HG03469 (cell line): ENCODE data around the gene CARD19.

ENCODE experiments used
- ATAC-seq: cut with Tn5 transposase; IDR thresholded peaks from one replicate; pipeline ENCODE4 v1.9.1; 2021; ENCODE audit warnings: mild to moderate bottlenecking, moderate library complexity, moderate number of reproducible peaks; ENCODE audit not compliant: unreplicated experiment

The CARD19 gene

GRCh38 chr9:93061791-93062763 is 33.9 kb upstream of the CARD19 start:
- ATAC-seq, result no peak

- ATAC-seq, result peak; percentile 90
These were observed 31.5 kb upstream of the CARD19 start for GRCh38 chr9:93064392-93065134.

- no peak for ATAC-seq
These were observed 30.8 kb upstream of the CARD19 start for GRCh38 chr9:93065135-93065720.

- no peak for ATAC-seq
These were observed 28.9 kb upstream of the CARD19 start for GRCh38 chr9:93066978-93067603.

GRCh38 chr9:93068956-93069355 is 27.1 kb upstream of the CARD19 start:
- ATAC-seq, result no peak

- no peak for ATAC-seq
These were observed 24.6 kb upstream of the CARD19 start for GRCh38 chr9:93071464-93071863.

GRCh38 chr9:93072383-93072795 is 23.6 kb upstream of the CARD19 start:
- no peak for ATAC-seq

- no peak for ATAC-seq
These were observed 19.8 kb upstream of the CARD19 start for GRCh38 chr9:93076101-93076791.

- ATAC-seq, result no peak
These were observed 19.3 kb upstream of the CARD19 start for GRCh38 chr9:93076792-93077128.

GRCh38 chr9:93077367-93077766 is 18.6 kb upstream of the CARD19 start:
- ATAC-seq, result no peak

GRCh38 chr9:93077811-93078210 is 18.2 kb upstream of the CARD19 start:
- no peak for ATAC-seq

- ATAC-seq, result no peak
These were observed 16.6 kb upstream of the CARD19 start for GRCh38 chr9:93079371-93079770.

- no peak for ATAC-seq
These were observed 15.6 kb upstream of the CARD19 start for GRCh38 chr9:93080406-93080805.

GRCh38 chr9:93081081-93081529 is 14.9 kb upstream of the CARD19 start:
- ATAC-seq, result no peak

- ATAC-seq, result no peak
These were observed 14.1 kb upstream of the CARD19 start for GRCh38 chr9:93081931-93082330.

- no peak for ATAC-seq
These were observed 13.1 kb upstream of the CARD19 start for GRCh38 chr9:93082841-93083411.

- ATAC-seq, result no peak
These were observed 12.2 kb upstream of the CARD19 start for GRCh38 chr9:93083592-93084470.

GRCh38 chr9:93084471-93084881 is 11.5 kb upstream of the CARD19 start:
- ATAC-seq, result no peak

- no peak for ATAC-seq
These were observed 10.3 kb upstream of the CARD19 start for GRCh38 chr9:93085676-93086075.
